NCI-H446 (cell line): ENCODE results near the gene TREH.

ENCODE experiments used
- DNase-seq, 2 experiments: peaks; one replicate each; lab custom pipeline; 2025; lab: John Stamatoyannopoulos, UW

The TREH gene

GRCh38 chr11:118646393-118646792 lies 33.1 kb downstream of the TREH start:
- DNase-seq: peak; percentile 60 to 84

DNA sequence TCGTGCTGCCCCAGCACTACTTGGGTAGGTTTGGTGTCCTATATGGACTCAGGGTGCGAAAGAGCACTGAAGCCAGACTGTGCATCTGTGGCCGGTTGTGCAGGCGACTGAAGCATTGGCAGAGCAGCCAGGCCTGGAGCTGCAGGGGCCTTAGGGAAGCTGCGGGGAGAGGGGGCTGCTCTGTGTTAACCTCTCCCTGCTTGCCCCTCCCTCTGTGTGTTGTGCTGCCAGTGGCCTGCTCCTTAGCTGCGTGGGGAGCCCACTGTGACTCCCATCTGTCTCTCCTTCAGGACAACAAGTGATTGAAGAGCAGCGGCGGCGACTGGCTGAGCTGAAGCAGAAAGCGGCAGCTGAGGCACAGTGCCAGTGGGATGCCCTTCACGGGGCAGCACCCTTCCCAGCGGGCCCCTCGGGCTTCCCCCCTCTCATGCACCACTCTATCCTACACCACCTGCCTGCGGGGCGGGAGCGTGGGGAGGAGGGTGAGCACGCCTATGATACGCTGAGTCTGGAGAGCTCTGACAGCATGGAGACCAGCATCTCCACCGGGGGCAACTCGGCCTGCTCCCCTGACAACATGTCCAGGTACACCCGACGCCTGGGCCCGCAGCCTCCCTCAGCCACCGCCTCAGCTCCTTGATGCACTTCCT lies 34.3 kb downstream of the TREH start:
- peak; percentile 50 to 91 for DNase-seq

DNA sequence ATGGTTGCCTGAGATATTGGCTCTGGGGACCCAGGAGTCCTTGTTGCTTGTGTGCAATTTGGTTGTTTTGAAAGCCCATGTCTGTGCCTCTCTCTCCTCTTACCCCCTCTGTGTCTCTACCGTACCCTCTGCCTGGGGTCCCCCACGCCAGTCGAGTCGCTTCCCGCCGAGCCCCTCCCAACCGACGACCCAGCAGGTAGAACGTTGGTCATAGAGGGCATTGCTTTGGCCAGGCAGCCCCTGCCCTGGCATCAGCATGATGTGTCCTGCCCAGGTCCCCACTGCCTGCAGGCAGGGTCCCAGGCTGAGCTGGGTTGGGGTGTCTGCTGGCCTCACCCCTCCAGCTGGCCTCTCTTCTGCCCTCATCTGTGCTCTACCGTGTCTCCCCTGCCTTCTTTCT lies 35.0 kb downstream of the TREH start:
- DNase-seq: no peak

DNA sequence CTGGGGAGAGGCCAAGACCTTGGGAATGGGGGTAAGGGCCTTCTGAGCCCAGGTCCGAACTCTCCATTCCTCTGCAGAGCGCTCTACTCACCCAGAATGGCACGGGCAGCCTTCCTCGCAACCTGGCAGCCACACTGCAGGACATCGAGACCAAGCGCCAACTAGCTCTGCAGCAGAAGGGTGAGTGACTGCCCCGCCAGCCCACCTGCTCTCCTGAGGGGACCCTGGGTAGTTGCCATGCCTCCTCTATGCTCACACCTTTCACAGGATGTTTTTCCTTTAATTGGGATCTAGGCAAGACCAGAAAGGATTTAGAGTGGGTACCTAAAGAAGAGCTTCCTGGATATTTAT lies 35.5 kb downstream of the TREH start:
- DNase-seq: peak in 1 of 2 experiments; percentile 25

GRCh38 chr11:118643142-118643994 lies 36.1 kb downstream of the TREH start:
- DNase-seq: peak; percentile 92 to 95

- DNase-seq: no peak
These were observed 37.9 kb downstream of the TREH start for GRCh38 chr11:118641397-118642019.

DNA sequence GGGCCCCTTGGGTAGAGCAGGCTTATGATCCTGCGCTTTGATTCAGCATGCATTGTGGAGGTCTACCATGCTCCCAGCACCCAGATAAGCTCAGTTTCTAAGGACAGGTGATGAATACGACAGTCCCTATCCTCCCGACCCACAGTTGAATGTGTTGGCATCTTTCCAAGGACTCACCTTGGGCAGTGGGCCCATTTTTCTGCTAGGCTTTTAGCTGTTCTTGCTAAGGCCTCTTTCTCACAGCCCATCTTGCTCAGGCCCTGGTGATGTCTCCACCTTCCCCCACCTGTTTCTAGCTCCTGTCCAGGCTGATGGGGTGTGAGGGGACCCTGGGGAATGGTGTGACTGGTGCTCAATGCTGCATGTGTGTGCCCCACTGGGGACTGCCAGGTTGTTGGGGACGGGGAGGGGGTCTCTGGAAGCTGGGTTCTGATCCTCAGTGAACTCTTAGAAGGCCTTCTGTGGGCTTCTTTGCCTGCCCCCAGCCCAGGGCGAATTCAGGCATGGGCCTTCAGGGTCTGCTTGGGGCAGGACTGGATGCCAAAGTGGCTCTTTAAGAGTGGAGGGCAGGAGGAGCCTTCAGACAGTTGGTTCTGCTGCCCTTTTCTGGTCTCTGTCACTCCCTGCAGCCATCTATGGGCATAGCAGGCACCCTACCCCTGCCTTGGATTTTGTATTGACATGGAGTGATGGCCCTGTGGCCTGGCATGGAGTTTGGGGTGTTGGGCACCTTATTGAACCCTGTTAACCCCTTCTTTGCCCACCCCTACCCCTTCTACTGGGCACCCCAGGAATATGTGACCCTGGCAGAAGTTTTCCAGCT lies 38.9 kb downstream of the TREH start:
- peak in 1 of 2 experiments; percentile 23 for DNase-seq

DNA sequence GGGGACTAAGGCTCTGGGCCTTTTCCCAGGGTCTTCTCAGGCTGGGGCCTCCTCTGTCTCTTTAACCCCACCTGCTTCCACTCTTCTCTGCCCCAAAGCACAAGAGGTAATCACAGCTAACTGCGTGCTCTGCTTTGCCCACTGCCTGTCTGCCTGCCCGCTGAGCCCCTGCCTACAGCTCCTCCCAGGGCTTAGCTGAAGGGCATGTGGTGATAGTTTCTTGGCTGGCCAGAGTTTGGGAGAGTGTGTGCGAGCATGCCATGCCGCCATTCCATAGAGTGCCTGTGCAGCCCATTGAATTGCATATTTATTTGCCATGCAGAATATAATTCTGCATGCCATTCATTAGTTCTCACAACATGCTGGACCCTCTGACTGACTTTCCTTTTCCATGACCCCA lies 39.6 kb downstream of the TREH start:
- DNase-seq: no peak

DNA sequence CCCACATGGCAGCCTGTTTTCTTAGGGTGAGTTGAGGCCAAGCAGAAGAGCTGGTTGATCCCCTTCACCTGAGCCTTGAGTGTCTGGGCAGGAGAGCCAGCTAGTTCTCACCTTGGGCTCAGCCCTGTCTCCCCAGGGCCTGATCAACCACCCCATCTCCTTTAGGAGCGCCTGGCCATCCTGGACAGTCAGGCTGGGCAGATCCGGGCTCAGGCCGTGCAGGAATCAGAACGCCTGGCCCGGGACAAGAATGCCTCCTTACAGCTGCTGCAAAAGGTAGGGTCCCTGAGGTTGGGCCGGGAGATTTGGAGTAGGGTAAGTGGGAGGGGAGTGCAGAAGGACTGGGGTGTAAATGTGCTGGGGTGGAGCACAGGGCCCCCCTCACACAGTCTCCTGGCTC lies 40.7 kb downstream of the TREH start:
- no peak for DNase-seq

GRCh38 chr11:118636569-118637290 lies 42.7 kb downstream of the TREH start:
- no peak for DNase-seq

DNA sequence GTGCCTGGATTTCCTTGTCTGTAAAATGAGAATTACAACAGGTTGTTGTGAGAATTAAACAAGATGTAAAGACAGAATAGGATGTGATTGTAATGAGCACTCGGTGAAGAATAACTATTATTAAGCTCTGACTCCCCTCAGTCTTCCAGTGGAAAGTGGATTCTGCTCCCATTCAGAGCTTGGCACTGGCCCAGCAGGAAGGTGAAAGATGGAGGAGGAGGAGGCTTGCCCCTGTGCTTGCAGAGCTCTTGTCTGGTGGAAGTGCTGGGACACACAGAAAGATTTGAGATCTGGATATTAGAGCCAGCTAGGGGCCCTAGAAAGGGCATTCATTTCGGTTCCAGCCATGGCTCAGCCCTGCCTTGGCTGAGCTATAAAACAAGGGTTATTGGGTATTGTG lies 43.8 kb downstream of the TREH start:
- DNase-seq: no peak

- DNase-seq: no peak
These were observed 44.2 kb downstream of the TREH start for GRCh38 chr11:118635237-118635591.

- peak in 1 of 2 experiments; percentile 67 for DNase-seq
These were observed 44.8 kb downstream of the TREH start for GRCh38 chr11:118634431-118635236.

DNA sequence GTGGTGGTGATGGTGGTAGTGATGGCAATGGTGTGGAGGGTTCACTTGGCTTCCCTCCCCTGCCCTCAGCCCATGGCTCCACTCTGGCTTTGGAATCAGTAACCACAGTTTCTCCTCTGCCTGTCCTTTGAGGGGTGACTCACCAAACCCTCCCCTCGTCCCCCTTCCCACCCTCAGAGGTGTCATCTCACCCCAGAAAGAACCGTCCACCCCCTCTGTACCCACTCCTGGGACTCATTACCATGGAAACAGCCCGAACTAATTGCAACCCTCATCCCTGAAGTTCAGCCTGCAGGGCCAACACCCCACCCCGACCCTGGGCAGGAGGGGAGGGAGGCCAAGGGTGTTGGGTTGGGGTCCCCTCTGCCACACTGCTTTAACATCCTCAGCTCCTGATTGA lies 45.5 kb downstream of the TREH start:
- no peak for DNase-seq

- peak in 1 of 2 experiments; percentile 24 for DNase-seq
These were observed 46.1 kb downstream of the TREH start for GRCh38 chr11:118633319-118633690.

- DNase-seq: no peak
These were observed 46.7 kb downstream of the TREH start for GRCh38 chr11:118632577-118633318.

- DNase-seq: no peak
These were observed 48.1 kb downstream of the TREH start for GRCh38 chr11:118631142-118631909.

DNA sequence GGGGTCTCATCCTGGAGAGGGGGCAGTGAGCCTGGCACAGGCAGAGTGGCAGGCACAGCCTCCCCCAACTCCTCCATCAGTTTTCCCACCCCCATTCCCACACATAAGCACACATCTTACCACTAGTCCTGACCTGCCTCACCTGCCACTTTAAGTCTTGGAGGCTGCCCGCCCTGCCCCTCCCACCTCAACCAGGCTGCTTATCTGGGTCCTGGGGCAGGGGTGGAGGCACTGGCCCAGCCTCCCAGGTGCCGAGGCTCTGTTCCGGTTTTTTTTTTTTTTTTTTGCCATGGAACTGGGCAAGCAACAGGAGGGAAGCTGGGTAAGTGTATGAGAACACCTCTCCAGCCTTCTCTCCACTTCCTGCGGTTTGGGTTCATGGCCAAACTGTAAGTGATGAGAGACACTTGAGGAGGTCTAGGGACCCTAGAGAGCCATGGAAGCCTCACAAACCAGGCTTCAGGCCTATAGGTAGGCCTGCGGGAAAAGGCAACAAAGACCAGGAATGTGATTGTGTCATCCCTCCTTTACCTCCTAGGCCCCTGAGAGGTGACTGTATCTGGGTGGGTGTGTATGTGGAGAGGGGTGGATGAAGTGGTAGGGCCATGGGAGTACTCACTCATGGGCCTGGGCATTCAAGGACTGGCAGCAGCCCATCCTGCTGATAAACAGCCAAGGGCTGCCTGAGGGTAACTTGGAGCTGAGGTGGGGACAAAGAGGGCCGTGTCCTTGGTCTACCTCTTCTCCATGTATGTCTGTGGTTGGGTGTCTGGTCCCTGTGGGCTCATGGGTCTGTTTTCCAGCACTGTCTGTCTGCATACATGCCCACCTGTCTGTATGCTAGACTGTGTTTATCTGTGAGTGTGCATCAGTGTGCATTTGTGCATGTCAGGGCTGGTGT lies 49.4 kb downstream of the TREH start:
- DNase-seq: no peak
